GM12873 (cell line): Measurements from ENCODE around the gene FIGNL1.

Experiments
- CTCF ChIP-seq: IDR thresholded peaks from 2 replicates; pipeline ENCODE4 v1.5.1; 2012; ENCODE audit warnings: low read depth, mild to moderate bottlenecking, moderate library complexity, low read length, control low read depth; ENCODE audit not compliant: insufficient read depth; ENCODE audit errors: missing control alignments

The FIGNL1 gene

DNA sequence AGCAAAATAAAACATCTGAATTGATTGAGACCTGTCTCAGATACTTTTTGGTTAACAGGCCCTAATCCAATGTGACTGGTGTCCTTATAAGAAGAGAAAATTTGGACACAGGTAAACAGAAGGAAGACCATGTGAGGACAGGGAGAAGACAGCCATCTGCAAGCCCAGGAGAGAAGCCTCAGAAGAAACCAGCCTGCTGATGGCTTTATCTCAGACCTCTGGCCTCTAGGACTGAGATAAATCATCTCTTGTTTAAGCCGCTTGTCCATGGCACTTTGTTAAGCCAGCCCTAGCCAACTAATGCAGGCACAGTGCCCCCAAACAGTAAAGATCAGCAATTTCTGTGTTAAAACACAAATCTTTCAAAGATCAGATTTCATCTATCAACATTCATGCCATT, 41.8 kb upstream of the FIGNL1 start:
- TF ChIP-seq CTCF, result no peak

GRCh38 chr7:50491209-50491608, 41.1 kb upstream of the FIGNL1 start:
- TF ChIP-seq CTCF, result no peak

DNA sequence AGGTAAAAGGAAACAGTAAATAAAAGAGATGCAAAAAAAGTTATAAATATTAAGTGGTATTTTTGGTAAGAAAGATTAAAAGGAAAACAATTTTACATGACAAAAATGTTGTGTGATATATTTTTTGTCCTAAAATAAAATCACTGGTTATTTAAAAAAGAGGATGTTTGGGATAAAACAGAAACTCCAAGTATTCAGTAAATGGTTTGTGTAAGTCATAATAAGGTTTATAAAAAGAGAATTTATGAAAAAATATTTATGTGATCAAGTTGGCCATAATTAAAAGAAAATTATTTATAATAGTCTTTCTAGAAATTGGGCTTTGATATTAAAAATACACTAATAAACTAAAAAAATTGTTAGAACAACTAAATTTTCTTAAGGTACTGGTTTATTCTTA, 38.2 kb upstream of the FIGNL1 start:
- no peak for TF ChIP-seq CTCF

GRCh38 chr7:50486512-50486911, 36.4 kb upstream of the FIGNL1 start:
- TF ChIP-seq CTCF, result no peak

DNA sequence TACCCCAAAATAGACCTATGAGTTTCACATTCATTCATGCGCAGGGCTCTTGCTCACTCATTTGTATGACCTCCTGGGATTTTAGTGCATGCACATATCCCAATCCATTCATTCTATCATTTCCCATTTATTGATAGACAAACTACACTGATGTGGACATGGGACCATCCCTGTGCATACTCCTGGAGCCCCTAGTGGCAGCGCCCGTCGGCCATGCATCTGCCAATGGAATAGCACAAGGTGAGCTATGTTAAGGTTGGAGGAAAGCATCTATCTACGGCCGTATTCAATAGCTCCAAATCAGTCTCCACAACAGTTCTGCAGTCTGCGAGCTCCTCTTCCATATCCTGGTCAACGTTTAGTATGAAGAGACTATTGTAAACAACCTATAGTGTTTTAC, 31.7 kb upstream of the FIGNL1 start:
- TF ChIP-seq CTCF, result peak; percentile 4

- no peak for TF ChIP-seq CTCF
These were observed 30.6 kb upstream of the FIGNL1 start for GRCh38 chr7:50480797-50481196.

DNA sequence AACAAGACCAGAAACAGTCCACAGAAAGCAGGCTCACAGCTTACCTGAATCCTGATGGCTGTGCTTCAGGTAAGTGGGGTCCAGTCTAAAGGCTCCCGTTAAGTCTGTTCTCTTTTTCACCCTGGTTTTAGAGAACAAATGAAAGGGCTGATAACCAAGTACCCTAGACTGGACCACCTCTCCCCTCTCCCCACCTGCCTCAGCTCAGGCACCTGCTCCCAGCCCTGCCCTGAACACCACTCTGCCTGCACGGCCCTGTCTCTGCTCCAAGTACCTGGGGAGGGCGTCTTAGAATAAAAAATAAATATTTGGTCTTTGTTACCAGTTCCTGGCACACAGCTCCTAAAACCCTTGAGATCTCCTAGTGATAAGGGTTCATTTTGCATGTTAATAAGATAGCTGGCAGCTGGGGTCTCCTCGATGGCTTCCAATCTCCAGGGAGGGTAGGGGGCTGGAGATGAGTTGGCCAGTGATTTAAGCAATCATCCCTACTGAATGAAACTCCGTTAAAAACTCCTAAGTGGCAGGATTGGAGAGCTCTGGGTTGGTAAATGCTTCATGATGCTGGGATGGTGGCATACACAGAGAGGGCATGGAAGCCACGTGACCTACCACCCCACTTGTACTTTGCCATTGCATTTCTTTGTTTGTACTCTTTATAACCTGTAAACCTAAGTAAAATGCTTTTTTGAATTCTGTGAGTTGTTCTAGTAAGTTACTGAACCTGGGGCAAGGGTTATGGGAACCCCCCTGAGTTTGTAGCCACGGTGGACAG, 29.8 kb upstream of the FIGNL1 start:
- no peak for TF ChIP-seq CTCF
